Measurements from ENCODE around the gene SLX4IP. TPM values are rescaled to one million over a fixed set of nuclear protein-coding genes. Genes with fewer than 3 reads are reported as not detected.

SLX4IP gene
- polyA plus RNA-seq, 3 donors = 0.76 to 2.5 (median 1.1) TPM

GRCh38 chr20:10501402-10501801 lies 66.3 kb downstream of the SLX4IP start:
- WGBS (ENCODE audit: insufficient coverage) = 14% methylated on average over 1 of the region's 4 CpGs
- H3K36me3 Mint-ChIP-seq = peaks cover 0 to under 1% of the 10 kb centered on the region in 2 donors
- H3K27me3 ChIP-seq (ENCODE audit: control insufficient read depth in 2 of 2, insufficient read depth in 2 of 2, low read length in 2 of 2) = no peaks in the 10 kb centered on the region
- H3K9me3 Mint-ChIP-seq = no peaks in the 10 kb centered on the region
- peak overlapping the region; percentile 60 for H2AFZ ChIP-seq (ENCODE audit: insufficient read depth, low read depth, low read length, poor library complexity, severe bottlenecking)
- H3K4me3 ChIP-seq (replicated peaks in 1 of 3; ENCODE audit: low read depth in 2 of 3, low read length in 3 of 3) = peak overlapping the region; percentile 24 to 70 (median 48)
- DNase-seq = peak; percentile 51 to 63 (median 54)
- H3K27me3 Mint-ChIP-seq (ENCODE audit: low read depth in 3 of 3) = no peaks in the 10 kb centered on the region
- H4K20me1 ChIP-seq (ENCODE audit: insufficient read depth, low read length) = no peaks in the 10 kb centered on the region
- peak overlapping the region; percentile 75 to 87 for H3K4me3 Mint-ChIP-seq
- peaks cover 61% of the 10 kb centered on the region for H3K4me1 Mint-ChIP-seq
- peak overlapping the region; percentile 85 to 95 (median 90) for H3K27ac Mint-ChIP-seq
- no peaks in the 10 kb centered on the region for H3K9me3 ChIP-seq (replicated peaks in 1 of 2; ENCODE audit: control insufficient read depth in 1 of 2, insufficient read depth in 1 of 2, low read length in 2 of 2)
- H3K9ac ChIP-seq (ENCODE audit: insufficient read depth, low read length, poor library complexity, severe bottlenecking) = peak overlapping the region; percentile 53
- H3K4me2 ChIP-seq (replicated peaks; ENCODE audit: extremely low read depth, low read length, poor library complexity, severe bottlenecking) = peak overlapping the region; percentile 71
- H3K27ac ChIP-seq (ENCODE audit: low read depth in 1 of 2, low read length in 2 of 2) = peak overlapping the region; percentile 58 to 87
- H3K36me3 ChIP-seq (replicated peaks in 1 of 2; ENCODE audit: control insufficient read depth in 1 of 2, insufficient read depth in 2 of 2, low read length in 2 of 2) = no peaks in the 10 kb centered on the region
- intact Hi-C loops (cut with micrococcal nuclease) = no loop called here
- H3K79me2 ChIP-seq (ENCODE audit: insufficient read depth, low read length) = peaks cover 43% of the 10 kb centered on the region
- TF ChIP-seq, protein P1, sequence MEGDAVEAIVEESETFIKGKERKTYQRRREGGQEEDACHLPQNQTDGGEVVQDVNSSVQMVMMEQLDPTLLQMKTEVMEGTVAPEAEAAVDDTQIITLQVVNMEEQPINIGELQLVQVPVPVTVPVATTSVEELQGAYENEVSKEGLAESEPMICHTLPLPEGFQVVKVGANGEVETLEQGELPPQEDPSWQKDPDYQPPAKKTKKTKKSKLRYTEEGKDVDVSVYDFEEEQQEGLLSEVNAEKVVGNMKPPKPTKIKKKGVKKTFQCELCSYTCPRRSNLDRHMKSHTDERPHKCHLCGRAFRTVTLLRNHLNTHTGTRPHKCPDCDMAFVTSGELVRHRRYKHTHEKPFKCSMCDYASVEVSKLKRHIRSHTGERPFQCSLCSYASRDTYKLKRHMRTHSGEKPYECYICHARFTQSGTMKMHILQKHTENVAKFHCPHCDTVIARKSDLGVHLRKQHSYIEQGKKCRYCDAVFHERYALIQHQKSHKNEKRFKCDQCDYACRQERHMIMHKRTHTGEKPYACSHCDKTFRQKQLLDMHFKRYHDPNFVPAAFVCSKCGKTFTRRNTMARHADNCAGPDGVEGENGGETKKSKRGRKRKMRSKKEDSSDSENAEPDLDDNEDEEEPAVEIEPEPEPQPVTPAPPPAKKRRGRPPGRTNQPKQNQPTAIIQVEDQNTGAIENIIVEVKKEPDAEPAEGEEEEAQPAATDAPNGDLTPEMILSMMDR (IDR thresholded peaks at IDR 0.05) = no peak
- peaks cover 58% of the 10 kb centered on the region in 2 donors for H3K4me1 ChIP-seq (ENCODE audit: control insufficient read depth in 1 of 2, insufficient read depth in 2 of 2, low read length in 2 of 2)

DNA sequence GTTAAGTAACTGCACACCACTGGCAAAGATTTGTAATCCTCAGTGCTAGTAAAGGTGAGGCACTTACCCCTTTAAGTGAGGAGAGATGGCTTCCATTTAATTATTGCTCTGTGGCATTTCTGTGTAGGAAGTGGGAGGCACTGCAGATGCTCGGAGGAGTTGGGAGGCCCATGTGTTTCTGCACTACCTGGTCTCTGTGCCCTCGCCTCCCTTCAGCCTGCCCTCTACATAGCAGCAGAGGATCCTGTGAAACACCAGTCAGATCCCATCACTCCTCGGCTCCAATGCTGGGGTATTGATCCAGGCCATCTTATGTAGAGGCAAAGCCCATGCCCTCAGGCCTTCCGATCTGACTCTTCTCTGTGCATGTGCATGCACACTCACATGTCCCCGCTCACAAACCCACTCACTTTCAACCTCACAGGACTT lies 67.0 kb downstream of the SLX4IP start:
- Histone ChIP-seq H3K9me3 (replicated peaks in 1 of 2; ENCODE audit: control insufficient read depth in 1 of 2, insufficient read depth in 1 of 2, low read length in 2 of 2) (no peaks in the 10 kb centered on the region), H3K4me2 (replicated peaks; ENCODE audit: extremely low read depth, low read length, poor library complexity, severe bottlenecking) (peak overlapping the region; percentile 71), H4K20me1 (ENCODE audit: insufficient read depth, low read length) (no peaks in the 10 kb centered on the region), H3K4me1 (ENCODE audit: control insufficient read depth in 1 of 2, insufficient read depth in 2 of 2, low read length in 2 of 2) (peaks cover 65 to 66% of the 10 kb centered on the region in 2 donors), H3K9ac (ENCODE audit: insufficient read depth, low read length, poor library complexity, severe bottlenecking) (peak overlapping the region; percentile 53), H3K27ac (ENCODE audit: low read depth in 1 of 2, low read length in 2 of 2) (peak overlapping the region in 1 of 2 donors; percentile 87), H3K27me3 (ENCODE audit: control insufficient read depth in 2 of 2, insufficient read depth in 2 of 2, low read length in 2 of 2) (no peaks in the 10 kb centered on the region), H3K4me3 (replicated peaks in 1 of 3; ENCODE audit: low read depth in 2 of 3, low read length in 3 of 3) (peak overlapping the region in 2 of 3 experiments; percentile 48 to 70), H2AFZ (ENCODE audit: insufficient read depth, low read depth, low read length, poor library complexity, severe bottlenecking) (peak overlapping the region; percentile 60), H3K79me2 (ENCODE audit: insufficient read depth, low read length) (peaks cover 49% of the 10 kb centered on the region), H3K36me3 (replicated peaks in 1 of 2; ENCODE audit: control insufficient read depth in 1 of 2, insufficient read depth in 2 of 2, low read length in 2 of 2) (no peaks in the 10 kb centered on the region)
- 90% methylated on average over 3 of the region's 5 CpGs for WGBS (ENCODE audit: insufficient coverage)
- H3K4me1 Mint-ChIP-seq = peaks cover 67% of the 10 kb centered on the region
- H3K9me3 Mint-ChIP-seq = peaks cover 0 to under 1% (median 0%) of the 10 kb centered on the region in 7 donors
- no peaks in the 10 kb centered on the region for H3K27me3 Mint-ChIP-seq (ENCODE audit: low read depth in 3 of 3)
- DNase-seq = no peak
- H3K4me3 Mint-ChIP-seq = peak overlapping the region; percentile 75 to 87
- peaks cover 0 to 3% of the 10 kb centered on the region in 2 donors for H3K36me3 Mint-ChIP-seq
- TF ChIP-seq, protein P1 (IDR thresholded peaks at IDR 0.05) = no peak
- intact Hi-C loops (cut with micrococcal nuclease) = no loop called here
- peak overlapping the region; percentile 3 to 95 (median 68) for H3K27ac Mint-ChIP-seq

Measured in CD14-positive monocyte (primary cell).